A204.1 (cell line): Measurements from ENCODE around the gene C10orf67.

Experiments
- FAIRE-seq: peaks from 2 replicates; lab custom pipeline; 2012; peaks lifted over from hg19 to GRCh38; lab: Jason Lieb, UNC

Gene C10orf67

DNA sequence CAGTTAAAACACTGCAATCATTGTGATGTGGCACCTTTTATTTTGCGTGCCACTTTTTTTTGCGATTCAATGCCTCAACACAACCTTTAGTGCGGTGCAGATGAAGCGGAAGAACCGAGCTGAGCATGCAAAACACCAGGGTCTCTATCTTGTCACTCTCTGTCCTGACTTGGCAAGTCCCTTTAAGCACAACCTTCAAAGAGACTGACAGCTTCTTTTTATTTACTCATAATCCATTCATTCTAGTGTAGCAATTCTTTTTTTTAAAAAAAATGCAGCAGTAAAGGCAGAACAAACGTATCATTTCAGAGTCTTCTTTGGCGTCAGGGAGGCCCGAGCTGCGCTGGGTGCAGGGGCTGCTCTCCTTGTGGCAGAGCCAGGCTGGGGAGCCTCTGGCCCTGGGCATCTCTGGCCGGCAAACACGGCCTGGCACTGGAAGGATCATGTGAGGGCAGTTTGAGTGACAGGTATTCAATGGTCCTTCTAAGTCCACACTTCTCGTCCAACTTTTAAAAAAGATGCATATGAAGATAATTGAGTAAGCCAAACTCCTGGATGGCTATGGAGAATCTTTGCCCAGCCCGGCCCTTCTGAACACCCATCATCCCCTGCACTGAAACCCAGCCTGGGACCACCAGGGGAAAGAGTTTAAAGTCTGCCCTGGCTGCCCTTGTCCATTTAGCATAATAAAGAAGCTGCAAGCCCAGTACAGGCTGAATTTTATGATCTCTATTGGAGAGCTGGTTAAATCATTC is 148.6 kb downstream of the C10orf67 start:
- no peak for FAIRE-seq

DNA sequence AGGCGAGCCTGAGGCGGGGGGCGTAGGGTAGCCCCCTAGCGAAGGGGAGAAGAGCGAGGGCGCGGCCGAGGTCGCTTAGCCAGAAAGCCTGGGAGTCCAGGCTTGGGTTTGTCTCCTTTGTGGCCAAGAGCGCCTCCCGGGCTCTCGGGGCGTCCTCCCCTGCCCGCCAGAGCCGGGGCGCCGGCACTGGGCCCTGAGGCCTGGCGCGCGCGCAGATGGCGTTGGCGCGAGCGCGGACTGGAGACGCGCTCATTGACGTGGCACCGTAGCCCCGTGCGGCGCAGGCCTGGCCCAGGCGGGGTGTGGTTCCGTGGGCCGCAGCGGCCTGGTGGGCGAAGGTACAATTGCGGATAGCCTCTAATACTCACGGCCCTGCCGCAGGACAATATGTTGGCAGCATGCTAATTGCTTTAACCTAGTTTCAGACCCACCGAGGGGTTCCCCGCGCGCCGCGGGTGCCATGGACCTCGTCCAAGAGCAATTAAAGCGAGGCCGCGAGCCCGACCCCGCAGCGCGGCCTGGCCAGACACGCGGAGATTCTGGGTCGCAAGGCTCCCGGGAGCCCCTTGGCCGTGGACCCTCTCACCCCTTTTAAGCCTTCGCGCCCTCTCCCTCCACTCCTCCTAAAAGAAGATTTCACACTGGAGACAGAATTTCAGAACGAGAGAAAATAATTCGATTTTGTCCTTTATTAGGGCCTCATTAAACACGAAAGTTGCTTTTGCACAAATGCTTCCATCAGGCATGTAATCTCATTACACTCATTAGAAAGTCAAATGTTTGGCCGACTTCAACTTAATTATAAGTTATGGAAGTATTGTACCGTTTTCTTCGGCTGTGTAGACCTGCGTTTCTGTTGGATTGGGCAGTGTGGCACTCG is 149.4 kb downstream of the C10orf67 start:
- no peak for FAIRE-seq

GRCh38 chr10:23194471-23194965 is 150.1 kb downstream of the C10orf67 start:
- FAIRE-seq: no peak

- no peak for FAIRE-seq
Observed at GRCh38 chr10:23193435-23194074, 151.0 kb downstream of the C10orf67 start.

DNA sequence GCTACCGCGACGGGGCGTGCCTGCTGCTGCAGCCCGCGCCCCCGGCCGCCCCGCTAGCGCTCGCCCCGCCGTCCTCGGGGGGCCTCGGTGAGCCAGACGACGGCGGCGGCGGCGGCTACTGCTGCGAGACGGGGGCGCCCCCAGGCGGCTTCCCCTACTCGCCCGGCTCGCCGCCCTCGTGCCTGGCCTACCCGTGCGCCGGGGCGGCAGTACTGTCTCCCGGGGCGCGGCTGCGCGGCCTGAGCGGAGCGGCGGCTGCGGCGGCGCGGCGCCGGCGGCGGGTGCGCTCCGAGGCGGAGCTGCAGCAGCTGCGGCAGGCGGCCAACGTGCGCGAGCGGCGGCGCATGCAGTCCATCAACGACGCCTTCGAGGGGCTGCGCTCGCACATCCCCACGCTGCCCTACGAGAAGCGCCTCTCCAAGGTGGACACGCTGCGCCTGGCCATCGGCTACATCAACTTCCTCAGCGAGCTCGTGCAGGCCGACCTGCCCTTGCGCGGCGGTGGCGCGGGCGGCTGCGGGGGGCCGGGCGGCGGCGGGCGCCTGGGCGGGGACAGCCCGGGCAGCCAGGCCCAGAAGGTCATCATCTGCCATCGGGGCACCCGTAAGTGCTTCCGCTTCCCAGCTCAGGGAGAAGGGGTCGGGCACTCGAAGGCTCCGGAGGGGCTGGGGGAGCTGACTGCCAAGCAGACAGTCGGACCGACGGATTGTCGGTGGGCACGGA is 151.7 kb downstream of the C10orf67 start:
- no peak for FAIRE-seq

DNA sequence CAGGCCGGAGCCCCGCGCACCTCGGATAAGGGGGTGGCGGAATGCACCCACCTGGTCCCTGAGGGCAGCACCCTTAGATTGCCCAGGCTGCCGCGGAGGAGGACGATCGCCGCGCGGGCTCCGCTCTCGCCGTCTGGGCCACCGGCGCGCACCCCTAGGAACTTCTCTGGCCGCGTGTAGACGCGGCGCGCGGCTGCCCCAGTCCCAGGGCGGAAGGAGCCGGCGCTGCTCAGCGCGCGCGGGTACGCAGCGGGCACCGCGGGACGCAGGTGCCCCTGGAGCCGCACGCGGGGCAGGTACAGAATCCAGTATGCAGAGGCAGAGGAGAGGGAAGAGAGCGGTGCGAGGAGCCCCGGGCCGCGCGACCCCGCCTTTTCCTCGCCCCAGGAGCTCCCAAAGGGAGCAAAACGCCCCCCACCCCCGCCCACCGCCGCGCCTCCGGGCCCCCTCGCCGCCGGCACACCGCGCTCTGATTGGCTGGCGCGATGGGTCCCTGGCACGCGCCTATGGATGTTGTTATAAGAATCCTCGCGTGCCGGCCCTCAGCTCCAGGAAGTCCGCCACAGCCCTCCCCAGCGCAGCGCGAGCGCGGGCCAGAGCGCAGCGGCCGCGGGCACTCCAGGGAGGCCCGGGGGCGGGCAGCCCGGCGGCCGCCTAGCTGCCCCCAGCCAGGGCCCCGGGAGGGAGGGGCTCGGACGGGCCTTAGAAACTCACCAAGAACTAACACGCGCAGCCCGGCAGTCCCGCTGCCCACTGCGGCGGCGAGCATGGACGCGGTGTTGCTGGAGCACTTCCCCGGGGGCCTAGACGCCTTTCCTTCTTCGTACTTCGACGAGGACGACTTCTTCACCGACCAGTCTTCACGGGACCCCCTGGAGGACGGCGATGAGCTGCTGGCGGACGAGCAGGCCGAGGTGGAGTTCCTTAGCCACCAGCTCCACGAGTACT is 152.6 kb downstream of the C10orf67 start, which contains the start of gene PTF1A:
PTF1A (plus strand) TSS at position 549 of the 948 bp plus-strand sequence; CDS start at position 768, 219 bp downstream.
- FAIRE-seq: no peak

GRCh38 chr10:23190872-23191763 is 153.5 kb downstream of the C10orf67 start:
- FAIRE-seq: no peak

DNA sequence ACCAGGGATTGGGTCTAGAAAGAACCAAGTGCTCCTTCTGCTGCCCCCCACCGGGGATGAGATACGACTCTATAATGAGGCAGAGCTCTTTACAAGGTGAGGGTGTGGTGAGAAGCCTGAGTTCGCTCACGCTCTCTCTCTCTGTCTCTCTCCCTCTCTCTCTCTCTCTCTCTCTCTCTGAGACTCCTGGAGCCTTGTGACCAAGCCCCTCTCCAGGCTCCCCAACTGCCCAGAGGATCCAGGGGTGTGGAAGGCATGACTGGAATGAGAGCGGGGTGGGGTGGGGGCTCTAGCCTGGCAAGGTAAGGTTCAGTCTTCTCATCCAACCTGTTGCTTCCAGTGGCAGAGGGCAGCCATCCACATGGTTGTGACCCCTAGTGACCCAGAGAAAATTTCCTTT is 155.6 kb downstream of the C10orf67 start:
- no peak for FAIRE-seq

DNA sequence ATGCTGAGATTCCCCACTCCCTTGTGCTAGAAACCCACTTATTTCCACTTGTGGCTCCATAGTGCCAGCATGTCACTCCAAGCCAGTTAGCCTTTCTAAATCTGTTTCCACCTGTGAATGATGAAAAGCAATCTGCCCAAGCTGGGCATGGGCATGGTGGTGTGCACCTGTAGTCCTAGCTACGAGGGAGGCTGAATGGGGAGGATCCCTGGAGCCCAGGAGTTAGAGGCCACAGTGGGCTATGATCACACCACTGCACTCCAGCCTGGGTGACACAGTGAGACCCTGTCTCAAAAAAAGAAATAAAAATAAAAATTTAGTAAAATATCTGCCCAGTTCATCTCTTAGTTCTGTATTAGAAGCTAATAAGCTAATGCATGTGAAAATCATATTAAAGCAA is 157.4 kb downstream of the C10orf67 start:
- FAIRE-seq: no peak

DNA sequence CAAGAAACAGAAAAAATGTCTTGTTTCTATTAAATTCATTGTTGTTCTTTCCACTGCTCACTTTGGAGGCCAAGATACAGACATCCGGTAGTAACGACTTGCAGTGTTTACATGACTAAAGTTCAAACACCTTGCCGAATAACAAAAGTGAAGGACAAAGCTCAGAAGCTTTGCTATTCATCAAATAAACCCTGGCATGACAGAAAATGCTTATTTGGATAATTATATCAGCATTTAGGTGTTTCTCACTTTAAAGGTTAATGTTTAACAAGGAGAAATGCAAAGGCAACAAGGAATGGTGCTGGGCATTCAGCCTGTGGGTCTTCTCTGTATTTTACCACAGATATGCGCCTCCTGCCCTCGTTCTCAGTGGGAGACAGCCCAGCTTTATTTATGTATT is 157.9 kb downstream of the C10orf67 start:
- no peak for FAIRE-seq

GRCh38 chr10:23186178-23186577 is 158.4 kb downstream of the C10orf67 start:
- no peak for FAIRE-seq

GRCh38 chr10:23174977-23175512 is 169.6 kb downstream of the C10orf67 start:
- no peak for FAIRE-seq

- no peak for FAIRE-seq
Observed at GRCh38 chr10:23174074-23174976, 170.3 kb downstream of the C10orf67 start.

DNA sequence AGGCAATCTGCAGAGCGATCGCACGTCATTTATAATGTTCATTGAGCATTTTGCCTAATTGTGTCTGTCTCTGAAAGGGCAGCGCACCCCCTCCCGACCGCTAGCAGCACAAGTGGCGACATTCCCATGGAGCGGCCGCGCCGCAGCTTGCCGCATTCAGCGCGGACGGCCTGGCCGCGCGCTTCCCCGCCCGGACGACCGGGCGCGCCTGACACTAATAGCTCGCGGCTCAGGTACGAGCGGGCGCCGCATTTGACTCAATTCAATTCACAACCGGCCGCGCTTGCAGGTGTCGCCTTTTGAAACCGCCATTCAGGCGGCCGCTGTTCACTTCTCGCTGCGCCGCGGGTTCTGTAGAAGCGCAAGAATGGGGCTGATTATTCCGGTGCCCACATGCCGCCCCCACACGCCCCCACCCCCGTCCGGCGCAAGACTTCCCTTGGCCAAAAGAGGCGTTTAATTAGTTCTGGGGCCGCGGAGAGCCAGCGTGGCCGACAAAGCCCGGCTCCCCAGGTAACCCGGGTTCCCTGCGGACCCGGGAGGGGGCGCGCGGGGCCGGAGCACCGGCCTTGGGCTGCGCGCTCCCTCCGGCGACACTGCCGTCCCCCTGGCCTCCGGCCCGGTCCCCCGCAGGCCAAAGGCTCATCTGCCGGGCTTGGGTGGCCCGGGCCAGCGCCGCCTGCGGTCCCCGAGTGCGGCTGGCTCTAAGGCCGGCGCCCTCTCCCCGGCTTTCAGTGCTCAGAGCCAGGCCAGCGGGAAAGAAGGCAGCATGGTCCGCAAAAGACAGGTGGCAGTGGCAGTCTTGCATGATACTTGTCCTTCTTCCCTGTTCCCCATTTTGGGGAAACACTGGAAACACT is 171.2 kb downstream of the C10orf67 start:
- no peak for FAIRE-seq

GRCh38 chr10:23172429-23173213 is 172.0 kb downstream of the C10orf67 start:
- FAIRE-seq: no peak

GRCh38 chr10:23171232-23171876 is 173.2 kb downstream of the C10orf67 start:
- no peak for FAIRE-seq
